Esophagus (tissue), 2 donors: ENCODE results near the gene FFAR4. TPM values are rescaled to one million over a fixed set of nuclear protein-coding genes. Genes with fewer than 3 reads are reported as not detected.

Experiments used
- H3K27ac ChIP-seq, 2 donors: one replicate each; pipeline ENCODE4 v1.5.1; 2013; ENCODE audit warnings: low read depth in 2 of 2, mild to moderate bottlenecking in 2 of 2, inconsistent platforms in 1 of 2, low read length in 1 of 2, moderate library complexity in 1 of 2
- H3K27me3 ChIP-seq, 2 donors: one replicate each; pipeline ENCODE4 v1.6.1; 2013; ENCODE audit warnings: low read length in 2 of 2, control low read depth in 1 of 2, mild to moderate bottlenecking in 1 of 2; ENCODE audit not compliant: insufficient read depth in 2 of 2, control insufficient read depth in 1 of 2
- H3K36me3 ChIP-seq, 2 donors: one replicate each; pipeline ENCODE4 v1.6.1; 2013; ENCODE audit warnings: low read length in 1 of 2; ENCODE audit not compliant: control insufficient read depth in 2 of 2, insufficient read depth in 2 of 2
- H3K4me1 ChIP-seq, 2 donors: one replicate each; pipeline ENCODE4 v1.6.1; 2013; ENCODE audit warnings: low read length in 1 of 2; ENCODE audit not compliant: control insufficient read depth in 2 of 2, insufficient read depth in 2 of 2
- H3K4me3 ChIP-seq, 2 donors: one replicate each; pipeline ENCODE4 v1.5.1; 2013; ENCODE audit warnings: low read length in 2 of 2, mild to moderate bottlenecking in 2 of 2, low read depth in 1 of 2, moderate library complexity in 1 of 2
- H3K9me3 ChIP-seq, 2 donors: one replicate each; pipeline ENCODE4 v1.6.1; 2013; ENCODE audit warnings: mild to moderate bottlenecking in 2 of 2, low read depth in 1 of 2, low read length in 1 of 2, moderate library complexity in 1 of 2; ENCODE audit not compliant: control insufficient read depth in 2 of 2, insufficient read depth in 1 of 2
- WGBS, 2 donors: extraction: QIAGEN DNeasy Blood & Tissue Kit; methylation state at CpG; one replicate each; pipeline ENCODE4 v1.1.7; 2013; 5-methylcytosine and 5-hydroxymethylcytosine counted together
- polyA plus RNA-seq, 2 donors: library from polyadenylated mRNA; stranded (reverse); fragments of 200-250 nt; gene quantifications; one replicate each; pipeline ENCODE4 v1.2.3, GENCODE V29; 2013
- donor health status: healthy with polysubstance abuse.
- donor health status: Bipolar disorder and iron deficiency.

The FFAR4 gene
- polyA plus RNA-seq, 2 donors: 0.08 to 0.15 TPM

DNA sequence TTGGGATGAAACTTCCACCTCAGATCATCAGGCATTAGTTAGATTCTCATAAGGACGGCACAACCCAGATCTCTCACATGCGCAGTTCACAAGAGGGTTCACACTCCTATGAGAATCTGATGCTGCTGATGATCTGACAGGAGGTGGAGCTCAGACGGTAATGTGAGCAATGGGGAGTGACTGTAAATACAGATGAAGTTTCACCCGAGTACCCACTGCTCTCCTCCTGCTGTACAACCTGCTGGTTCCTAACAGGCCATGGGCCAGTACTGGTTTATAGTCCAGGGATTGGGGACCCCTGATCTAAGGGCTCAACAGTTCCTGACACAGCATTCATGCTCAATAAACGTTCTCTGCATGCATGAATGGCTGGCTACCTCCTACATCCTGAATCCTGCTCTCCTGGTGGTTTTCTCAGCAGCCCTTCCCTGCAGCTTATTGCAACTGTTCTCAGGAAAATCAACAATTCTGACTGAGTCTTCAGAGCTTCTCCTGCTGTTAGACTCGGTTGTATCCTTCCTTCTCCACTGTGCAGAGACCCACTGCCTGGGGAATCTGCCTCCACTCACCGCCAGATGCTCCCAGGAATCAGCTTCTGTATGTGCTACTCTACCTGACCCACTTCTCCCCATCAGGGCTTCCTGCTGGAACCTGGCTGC, 63.3 kb downstream of the FFAR4 start:
- no peak overlapping the region for H3K4me3 ChIP-seq
- H3K27ac ChIP-seq: no peak overlapping the region
- H3K36me3 ChIP-seq: no peaks in the 10 kb centered on the region
- 56 to 58% methylated on average over 7 of the region's 7 CpGs for WGBS, 2 donors
- no peaks in the 10 kb centered on the region for H3K9me3 ChIP-seq
- no peaks in the 10 kb centered on the region for H3K27me3 ChIP-seq
- no peaks in the 10 kb centered on the region for H3K4me1 ChIP-seq

DNA sequence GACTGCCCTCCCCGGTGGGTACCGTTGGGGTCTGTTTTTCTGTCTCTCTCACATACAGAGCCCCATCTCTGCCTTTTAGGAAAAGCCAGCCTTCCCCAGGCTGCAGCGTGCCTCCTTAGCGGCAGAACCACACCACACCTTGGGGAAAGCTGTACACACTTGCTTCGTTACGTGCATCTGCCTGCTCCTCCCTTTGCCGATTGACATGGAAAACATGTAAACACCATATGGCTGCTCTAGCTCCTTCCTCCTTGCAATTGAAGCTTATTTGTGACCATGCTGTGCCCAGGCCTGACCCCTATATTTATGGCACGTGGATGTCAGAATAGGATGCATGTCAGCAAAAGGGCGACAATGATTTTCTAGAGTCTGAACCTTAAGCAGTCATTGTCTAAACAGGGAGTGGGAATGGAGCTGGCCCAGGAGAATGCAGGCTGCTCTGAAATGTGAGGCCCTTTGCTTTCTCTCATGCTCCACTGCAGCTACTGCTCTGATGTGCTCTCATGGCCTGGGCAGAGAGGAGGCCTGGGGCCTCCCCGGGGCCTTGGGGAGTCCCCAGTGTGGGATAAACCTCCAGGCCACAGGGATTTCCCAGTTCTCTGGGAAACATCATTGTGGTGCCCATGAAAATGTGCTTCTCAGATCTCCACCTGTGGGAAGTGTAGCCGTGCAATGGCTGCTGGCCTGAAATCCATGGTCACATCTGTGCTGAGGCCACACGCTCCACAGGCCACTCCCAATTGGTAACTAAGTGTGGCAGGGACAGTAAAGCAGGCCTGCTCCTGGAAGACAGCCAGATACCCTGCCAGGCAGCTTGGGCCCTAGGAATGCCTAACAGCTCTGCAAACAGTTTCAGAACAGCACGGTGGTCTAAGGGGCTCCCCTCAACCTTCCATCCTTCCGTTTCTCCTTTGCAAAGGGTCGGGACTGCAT, 64.4 kb downstream of the FFAR4 start:
- Histone ChIP-seq H3K27me3 (no peaks in the 10 kb centered on the region), H3K36me3 (no peaks in the 10 kb centered on the region)
- 74 to 75% methylated on average over 15 of the region's 15 CpGs for WGBS, 2 donors

More for the DNA sequence above, 64.4 kb downstream of the FFAR4 start:
- no peak overlapping the region for H3K27ac ChIP-seq
- H3K9me3 ChIP-seq: no peaks in the 10 kb centered on the region
- H3K4me3 ChIP-seq: no peak overlapping the region
- H3K4me1 ChIP-seq: no peaks in the 10 kb centered on the region

Other genes with a start within 250 kb of the FFAR4 start
- 10 to 100 TPM; 30.2 to 32.1 TPM for gene MYOF, start 84.3 kb upstream of the FFAR4 start, polyA plus RNA-seq
- gene CEP55, start 70.1 kb upstream of the FFAR4 start, polyA plus RNA-seq: 10 to 100 TPM in 1 of 2 donors, 1 to 10 TPM in 1; 8.3 to 11.5 TPM
- under 1 TPM; 0.14 to 0.47 TPM for gene RBP4, start 34.6 kb downstream of the FFAR4 start, polyA plus RNA-seq
- not detected for gene PDE6C, start 45.9 kb downstream of the FFAR4 start, polyA plus RNA-seq
- 10 to 100 TPM in 1 of 2 donors, 1 to 10 TPM in 1; 4.9 to 12.9 TPM for gene FRA10AC1, start 135.9 kb downstream of the FFAR4 start, polyA plus RNA-seq
- 1 to 10 TPM in 1 of 2 donors, under 1 TPM in 1; 0.88 to 1.0 TPM for gene LGI1, start 191.3 kb downstream of the FFAR4 start, polyA plus RNA-seq